ENCODE data around the gene PLA2G4A. TPM values are rescaled to one million over a fixed set of nuclear protein-coding genes. Genes with fewer than 3 reads are reported as not detected.

The PLA2G4A gene
- total and polyA plus RNA-seq, 2 donors (not counting 3 experiments of a cell fraction or from before 2014, with no cell fraction given), result 8.2 to 13.3 TPM

GRCh38 chr1:187003353-187003752 lies 174.6 kb downstream of the PLA2G4A start:
- H3K9me1 ChIP-seq (replicated peaks; ENCODE audit: control insufficient read depth, extremely low read depth, insufficient read depth, low read length), result no peaks in the 10 kb centered on the region
- ChIA-PET POLR2A (no interaction called here), CTCF (interaction anchor here (1.3 kb wide), 1 partner anchor 12 kb away, joined by 4 read pairs; no protein-coding TSS in a partner anchor)
- H3K27ac ChIP-seq (ENCODE audit: insufficient read depth, low read depth, low read length), result no peak overlapping the region
- DNase-seq (ENCODE audit: low read depth, low spot score) (no peak), FAIRE-seq (no peak)
- H2AFZ ChIP-seq (ENCODE audit: low read depth, low read length), result no peak overlapping the region
- no TSS peak for BruUV-seq (replicated peaks)
- H3K4me3 ChIP-seq (replicated peaks in 1 of 3; ENCODE audit: insufficient read depth in 1 of 3, low read depth in 1 of 3, low read length in 3 of 3), result no peak overlapping the region
- no peaks in the 10 kb centered on the region for H3K36me3 ChIP-seq (ENCODE audit: control insufficient read depth in 2 of 2, extremely low read depth in 1 of 2, insufficient read depth in 2 of 2, low read length in 2 of 2)
- H3K9me3 ChIP-seq (replicated peaks; ENCODE audit: control insufficient read depth, insufficient read depth, low read length), result no peaks in the 10 kb centered on the region
- no peak overlapping the region for H3K4me2 ChIP-seq (ENCODE audit: insufficient read depth, low read length)
- dilution Hi-C loops (cut with MboI; ENCODE audit: extremely low pct_ligation_motif_present, low sequenced_read_pairs) (no loop called here), intact Hi-C loops (cut with micrococcal nuclease) (no loop called here)
- H3K79me2 ChIP-seq (ENCODE audit: control insufficient read depth, insufficient read depth, low read length), result no peaks in the 10 kb centered on the region
- no peaks in the 10 kb centered on the region for H4K20me1 ChIP-seq (replicated peaks; ENCODE audit: control insufficient read depth, extremely low read depth, insufficient read depth, low read length)
- H3K27me3 ChIP-seq (ENCODE audit: control insufficient read depth in 2 of 2, insufficient read depth in 2 of 2, low read length in 2 of 2), result no peaks in the 10 kb centered on the region
- no peak overlapping the region for H3K9ac ChIP-seq (replicated peaks; ENCODE audit: extremely low read depth, insufficient read depth, low read length)
- peaks cover 2% of the 10 kb centered on the region for H3K4me1 ChIP-seq (ENCODE audit: control insufficient read depth, extremely low read depth, insufficient read depth, low read length)
- no peak for TF ChIP-seq CTCF (IDR thresholded peaks at IDR 0.05; ENCODE audit: extremely low read depth in 1 of 2, insufficient read depth in 1 of 2, low read depth in 1 of 2, low read length in 2 of 2)
- no peak for TF ChIP-seq EZH2 (IDR thresholded peaks at IDR 0.05; ENCODE audit: borderline replicate concordance, low read depth, low read length, severe bottlenecking)
- no peak for TF ChIP-seq MYC (IDR thresholded peaks at IDR 0.05; ENCODE audit: low read depth, low read length)
- TF ChIP-seq GATA2 (IDR thresholded peaks at IDR 0.05; ENCODE audit: insufficient read depth, insufficient read length, low read depth, low read length), result no peak
- no peak for TF ChIP-seq POLR2A (IDR thresholded peaks at IDR 0.05; ENCODE audit: low read depth, low read length)
- no peak for TF ChIP-seq MAX (IDR thresholded peaks at IDR 0.05; ENCODE audit: insufficient read depth, insufficient read length)
- no peak for TF ChIP-seq FOS (IDR thresholded peaks at IDR 0.05; ENCODE audit: borderline replicate concordance, insufficient read depth, low read length)
- TF ChIP-seq JUN (IDR thresholded peaks at IDR 0.05; ENCODE audit: borderline replicate concordance, insufficient read depth, insufficient read length, low read depth), result no peak
- TF ChIP-seq POLR2AphosphoS5 (IDR thresholded peaks at IDR 0.05; ENCODE audit: insufficient read depth, low read depth, low read length), result no peak
